HG02571 (cell line): Measurements from ENCODE around the gene FH.

Experiments
- ATAC-seq: cut with Tn5 transposase; IDR thresholded peaks from one replicate; pipeline ENCODE4 v1.9.1; 2021; ENCODE audit warnings: mild to moderate bottlenecking, moderate library complexity; ENCODE audit not compliant: unreplicated experiment

FH gene

GRCh38 chr1:241460098-241460873 is 59.3 kb downstream of the FH start:
- ATAC-seq, result no peak

GRCh38 chr1:241459186-241459802 is 60.3 kb downstream of the FH start:
- no peak for ATAC-seq

- ATAC-seq, result no peak
These were observed 62.1 kb downstream of the FH start for GRCh38 chr1:241457421-241457820.

DNA sequence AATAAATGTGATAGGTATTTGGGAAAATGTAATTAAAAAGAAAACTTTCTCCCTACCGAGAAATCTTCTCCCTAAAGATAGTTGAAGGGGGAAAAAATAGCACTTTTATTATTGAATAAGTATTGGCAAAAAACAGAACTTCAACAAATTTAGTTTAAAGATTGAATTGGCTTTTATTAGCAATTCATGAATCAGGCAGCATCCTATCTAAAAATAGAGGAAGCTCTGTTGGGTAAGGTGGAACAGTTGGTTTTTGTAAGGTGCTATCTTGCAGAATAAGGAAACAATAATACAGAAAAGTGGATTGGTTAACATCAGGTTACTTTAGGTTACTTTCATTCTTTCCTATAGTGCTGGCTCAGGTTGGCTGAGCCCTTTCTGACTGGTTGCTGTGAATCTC is 62.8 kb downstream of the FH start:
- ATAC-seq, result no peak

GRCh38 chr1:241453732-241454131 is 65.8 kb downstream of the FH start:
- no peak for ATAC-seq

DNA sequence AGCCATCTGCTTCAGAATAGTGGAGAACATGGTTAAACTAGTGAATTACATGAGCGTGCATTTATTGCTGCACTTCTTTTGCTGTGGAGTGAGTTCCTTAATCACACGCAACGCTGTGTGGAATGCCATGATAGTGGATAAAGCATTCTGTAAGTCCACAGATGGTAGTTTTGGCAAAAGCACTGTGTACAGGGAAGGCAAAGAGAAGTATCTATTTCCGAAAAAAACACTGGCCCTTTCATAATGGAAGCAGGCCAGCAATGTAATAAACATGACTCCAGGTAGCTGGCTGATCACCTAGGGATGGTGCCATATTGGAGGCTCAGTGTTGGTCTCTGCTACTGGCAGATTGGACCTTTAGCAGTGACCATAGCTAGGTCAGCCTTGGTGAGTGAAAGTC is 67.6 kb downstream of the FH start:
- no peak for ATAC-seq
